Measurements from ENCODE around the gene KAT8. TPM values are rescaled to one million over a fixed set of nuclear protein-coding genes. Genes with fewer than 3 reads are reported as not detected.

KAT8 gene
- total RNA-seq (2014; rRNA removed; shearing (Covaris generic)): 37.9 and 40.8 TPM in 2 replicates

- peak; percentile 96 for DNase-seq (ENCODE audit: low spot score)
Measured at GRCh38 chr16:31117384-31118222, at the start of gene KAT8. Gene KAT8 (plus strand): TSS chr16:31117664. CDS start chr16:31117682, 18 bp downstream.

- peak; percentile 65 for DNase-seq (ENCODE audit: low spot score)
Measured at GRCh38 chr16:31071861-31072260, 45.6 kb upstream of the KAT8 start.

- no peak for DNase-seq (ENCODE audit: low spot score)
Measured at GRCh38 chr16:31072540-31073141, 44.8 kb upstream of the KAT8 start.

- peak; percentile 86 for DNase-seq (ENCODE audit: low spot score)
Measured at GRCh38 chr16:31073142-31073969, 44.1 kb upstream of the KAT8 start.

GRCh38 chr16:31073970-31074813, 43.3 kb upstream of the KAT8 start, which contains the start of the genes ZNF646 and ZNF668:
Gene ZNF646 (plus strand): TSS chr16:31074422. CDS start chr16:31076325, 1,903 bp downstream.
Gene ZNF668 (minus strand): TSS chr16:31074240. CDS start chr16:31064459, 9,781 bp downstream.
- peak; percentile 99 for DNase-seq (ENCODE audit: low spot score)

- no peak for DNase-seq (ENCODE audit: low spot score)
Measured at GRCh38 chr16:31074814-31075183, 42.7 kb upstream of the KAT8 start.

- no peak for DNase-seq (ENCODE audit: low spot score)
Measured at GRCh38 chr16:31076319-31076718, 41.1 kb upstream of the KAT8 start.

GRCh38 chr16:31077024-31077423, 40.4 kb upstream of the KAT8 start:
- no peak for DNase-seq (ENCODE audit: low spot score)

GRCh38 chr16:31077592-31078396, 39.7 kb upstream of the KAT8 start:
- DNase-seq (ENCODE audit: low spot score): no peak

GRCh38 chr16:31078597-31079341, 38.7 kb upstream of the KAT8 start:
- no peak for DNase-seq (ENCODE audit: low spot score)

GRCh38 chr16:31079342-31079944, 38.0 kb upstream of the KAT8 start:
- DNase-seq (ENCODE audit: low spot score): no peak

- no peak for DNase-seq (ENCODE audit: low spot score)
Measured at GRCh38 chr16:31080035-31080629, 37.3 kb upstream of the KAT8 start.

GRCh38 chr16:31080756-31081419, 36.6 kb upstream of the KAT8 start:
- no peak for DNase-seq (ENCODE audit: low spot score)

GRCh38 chr16:31081428-31082351, 35.8 kb upstream of the KAT8 start:
- no peak for DNase-seq (ENCODE audit: low spot score)

GRCh38 chr16:31082368-31083045, 35.0 kb upstream of the KAT8 start:
- DNase-seq (ENCODE audit: low spot score): no peak

GRCh38 chr16:31083081-31083480, 34.4 kb upstream of the KAT8 start:
- DNase-seq (ENCODE audit: low spot score): no peak

Data from H4 (cell line).